GM10266 (cell line): Measurements from ENCODE around the gene COL2A1.

Experiments
- DNase-seq: peaks from one replicate; pipeline ENCODE4 v3.0.0; 2012; ENCODE audit errors: extremely low spot score
- TF ChIP-seq, protein P1 (sequence below): IDR thresholded peaks from 2 replicates; pipeline ENCODE4 v1.5.1; 2012; ENCODE audit warnings: mild to moderate bottlenecking, low read depth; ENCODE audit not compliant: control insufficient read depth, insufficient read depth; ENCODE audit errors: missing control alignments

COL2A1 gene

DNA sequence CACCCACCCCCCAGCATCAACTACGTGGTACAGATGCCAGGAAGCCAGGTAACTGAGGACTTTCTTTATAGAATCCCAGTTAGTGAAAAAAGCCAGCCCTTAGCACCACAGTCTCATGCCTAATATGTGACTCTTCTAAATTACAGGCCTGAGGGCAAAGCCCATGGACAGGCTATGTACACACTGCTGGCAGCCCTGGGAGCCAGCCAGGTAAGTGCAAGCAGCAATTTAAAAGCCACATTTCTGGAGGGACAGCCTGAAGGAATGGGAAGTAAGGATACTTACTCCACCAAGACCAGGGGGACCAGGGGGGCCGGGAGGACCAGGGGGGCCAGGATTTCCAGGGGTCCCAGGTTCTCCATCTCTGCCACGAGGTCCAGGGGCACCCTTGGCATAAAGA lies 7.0 kb downstream of the COL2A1 start:
- TF ChIP-seq, protein P1, sequence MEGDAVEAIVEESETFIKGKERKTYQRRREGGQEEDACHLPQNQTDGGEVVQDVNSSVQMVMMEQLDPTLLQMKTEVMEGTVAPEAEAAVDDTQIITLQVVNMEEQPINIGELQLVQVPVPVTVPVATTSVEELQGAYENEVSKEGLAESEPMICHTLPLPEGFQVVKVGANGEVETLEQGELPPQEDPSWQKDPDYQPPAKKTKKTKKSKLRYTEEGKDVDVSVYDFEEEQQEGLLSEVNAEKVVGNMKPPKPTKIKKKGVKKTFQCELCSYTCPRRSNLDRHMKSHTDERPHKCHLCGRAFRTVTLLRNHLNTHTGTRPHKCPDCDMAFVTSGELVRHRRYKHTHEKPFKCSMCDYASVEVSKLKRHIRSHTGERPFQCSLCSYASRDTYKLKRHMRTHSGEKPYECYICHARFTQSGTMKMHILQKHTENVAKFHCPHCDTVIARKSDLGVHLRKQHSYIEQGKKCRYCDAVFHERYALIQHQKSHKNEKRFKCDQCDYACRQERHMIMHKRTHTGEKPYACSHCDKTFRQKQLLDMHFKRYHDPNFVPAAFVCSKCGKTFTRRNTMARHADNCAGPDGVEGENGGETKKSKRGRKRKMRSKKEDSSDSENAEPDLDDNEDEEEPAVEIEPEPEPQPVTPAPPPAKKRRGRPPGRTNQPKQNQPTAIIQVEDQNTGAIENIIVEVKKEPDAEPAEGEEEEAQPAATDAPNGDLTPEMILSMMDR: no peak
- no peak for DNase-seq

DNA sequence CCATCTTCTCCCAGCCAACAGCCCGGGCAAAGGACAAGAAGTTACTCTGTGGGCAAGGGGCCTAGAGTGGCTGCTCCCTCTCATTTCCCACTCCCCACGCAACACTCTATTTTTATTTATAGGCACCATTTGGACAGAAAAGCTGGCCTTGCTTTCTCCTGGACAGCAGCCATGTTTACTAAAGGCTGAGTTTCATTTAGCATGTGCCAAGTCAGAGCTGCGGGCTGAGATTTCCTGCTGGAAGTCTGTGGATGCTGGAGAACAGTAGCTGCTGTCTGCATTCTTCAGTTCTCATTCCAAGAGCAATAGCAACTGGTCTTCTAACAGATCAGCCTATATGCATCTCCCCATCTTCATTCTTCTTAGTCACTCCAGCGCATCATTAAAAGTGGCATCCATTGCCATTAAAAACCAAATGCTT lies 8.3 kb downstream of the COL2A1 start:
- DNase-seq: no peak

DNA sequence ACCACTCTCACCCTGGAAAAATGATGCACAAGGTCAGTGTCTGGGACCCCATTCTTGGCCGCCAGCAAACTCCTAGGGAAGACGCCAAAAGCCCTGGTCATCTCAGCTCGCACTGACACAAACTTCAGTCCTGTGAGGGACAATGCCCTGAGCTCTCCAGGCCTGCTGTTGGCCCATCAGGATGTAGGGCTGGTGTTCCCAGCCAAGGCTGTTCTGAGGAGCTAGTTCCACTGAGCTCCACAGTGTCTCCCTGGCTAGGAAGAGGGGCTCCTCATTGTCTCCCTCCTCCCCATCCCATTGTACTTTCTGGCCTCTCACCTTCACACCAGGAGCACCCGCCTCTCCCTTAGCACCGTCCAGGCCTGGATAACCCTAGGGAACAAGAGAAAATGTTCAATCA lies 10.8 kb downstream of the COL2A1 start:
- DNase-seq: no peak
- TF ChIP-seq, protein P1: no peak

More for the DNA sequence above, 8.3 kb downstream of the COL2A1 start:
- TF ChIP-seq, protein P1: no peak

DNA sequence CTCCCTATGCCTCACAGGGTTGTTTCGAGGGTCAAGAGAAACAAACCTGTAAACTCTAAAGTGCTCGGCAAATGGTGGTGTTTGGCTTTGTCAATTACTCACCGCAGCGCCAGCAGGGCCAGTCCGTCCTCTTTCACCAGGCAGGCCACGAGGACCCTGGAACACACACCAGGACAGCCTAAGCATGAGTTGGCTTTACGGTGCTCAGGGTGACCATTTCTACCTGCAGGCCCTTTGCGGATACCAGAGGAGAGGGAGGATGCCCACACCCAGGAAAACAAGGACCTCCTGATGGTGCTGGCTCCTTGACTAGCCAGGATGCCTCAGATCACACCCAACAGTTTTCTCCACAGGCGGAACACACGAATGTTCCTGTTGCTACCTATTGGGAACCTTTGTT lies 11.5 kb downstream of the COL2A1 start:
- no peak for DNase-seq
- TF ChIP-seq, protein P1: no peak

DNA sequence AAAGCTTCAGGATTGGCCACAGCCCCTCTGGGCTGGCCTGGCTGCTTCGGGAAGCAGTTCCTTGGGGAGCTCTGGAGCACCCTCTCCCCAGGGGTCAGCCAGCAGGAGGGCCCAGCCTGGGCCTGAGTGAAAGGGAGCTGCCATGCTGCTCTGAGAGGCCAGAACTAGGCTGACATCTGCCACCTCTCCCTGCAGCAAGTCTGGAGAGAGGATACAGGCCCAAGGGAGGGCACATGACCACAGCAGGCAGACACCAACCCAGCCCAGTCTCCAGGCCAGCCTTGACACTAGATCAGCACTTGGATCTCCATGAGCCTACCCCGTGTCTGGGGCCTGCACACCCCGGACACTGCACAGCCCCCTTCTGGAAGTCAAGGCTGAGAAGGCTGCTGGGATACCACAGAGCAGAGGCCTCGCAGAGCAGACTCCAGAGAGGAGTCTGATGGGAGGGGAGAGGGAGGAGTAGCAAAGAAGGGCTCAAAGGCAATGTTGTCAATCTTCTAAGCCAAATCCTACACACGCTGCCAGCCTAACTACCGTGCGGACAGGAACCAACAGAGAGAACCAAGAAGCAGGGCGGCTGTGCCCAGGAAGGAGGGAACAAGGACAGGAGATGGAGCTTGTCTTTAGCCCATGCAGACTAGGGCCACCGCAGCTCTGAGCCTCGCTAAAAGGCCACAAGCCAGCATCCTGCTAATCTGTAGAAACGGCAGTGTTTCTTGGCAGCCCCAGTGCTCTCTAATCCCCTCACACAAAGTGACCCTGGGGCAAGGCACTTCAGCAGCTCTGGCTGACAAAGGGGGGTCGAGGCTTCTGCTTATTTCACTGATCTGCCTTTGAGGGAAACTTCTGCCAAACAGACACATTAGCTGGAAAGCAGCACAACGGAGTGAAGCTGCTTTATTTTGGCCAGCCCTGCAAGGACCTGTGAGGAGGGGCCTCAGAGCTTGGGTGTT lies 12.9 kb downstream of the COL2A1 start:
- no peak for DNase-seq
- TF ChIP-seq, protein P1: no peak

DNA sequence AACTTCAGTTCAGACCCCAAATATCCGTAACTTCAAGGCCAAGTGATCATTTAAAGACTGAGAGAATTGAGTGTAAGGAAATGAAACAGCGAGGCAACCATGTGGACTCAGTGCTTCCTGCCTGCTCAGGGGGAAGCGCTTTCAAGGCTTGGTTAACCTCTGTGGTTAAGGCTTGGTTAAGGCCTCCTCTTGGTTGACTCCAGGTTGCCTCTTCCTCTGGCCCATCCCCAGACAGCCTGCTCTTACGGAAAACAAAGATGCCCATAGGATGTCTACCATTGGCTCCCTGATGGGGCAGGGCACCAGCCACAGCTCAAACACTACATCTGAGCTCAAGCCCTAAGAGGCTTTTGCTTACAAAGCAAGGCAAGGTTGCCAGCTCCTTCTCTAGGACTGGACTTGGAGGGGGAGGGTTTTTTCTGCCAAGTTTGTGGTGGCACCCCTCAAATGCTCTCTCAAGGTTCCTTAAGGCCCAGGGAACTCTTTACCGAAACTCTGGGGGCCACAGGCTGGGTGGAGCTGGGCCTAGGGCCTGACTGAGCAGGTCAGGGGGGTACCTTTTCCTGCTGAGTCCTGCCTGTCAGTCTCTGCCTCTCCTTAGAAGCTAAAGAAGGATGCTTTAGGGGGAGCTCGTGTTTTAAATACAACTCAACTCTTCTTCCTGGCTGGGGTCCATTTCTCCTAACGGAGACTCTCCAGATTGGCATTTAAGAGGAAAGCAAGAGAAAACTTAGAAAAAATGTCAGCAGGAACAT lies 13.7 kb downstream of the COL2A1 start:
- TF ChIP-seq, protein P1: no peak
- peak; percentile 64 for DNase-seq
